Neuronal stem cell (in vitro differentiated cells): Measurements from ENCODE around the gene MGST2.

Experiments used
- DNase-seq: peaks from one replicate; pipeline ENCODE4 v3.0.0-alpha.2; 2013; ENCODE audit warnings: low spot score
- H2AFZ ChIP-seq: one replicate; pipeline ENCODE4 v1.6.1; 2013; ENCODE audit warnings: mild to moderate bottlenecking, low read length, inconsistent platforms
- H2AK5ac ChIP-seq: 2 replicates; pipeline ENCODE4 v1.6.1; 2013; ENCODE audit warnings: low read depth, mild to moderate bottlenecking, inconsistent platforms, low read length, moderate library complexity, mixed read lengths
- H2BK120ac ChIP-seq: 2 replicates; pipeline ENCODE4 v1.6.1; 2013; ENCODE audit warnings: low read depth, mild to moderate bottlenecking, inconsistent platforms, low read length, moderate library complexity, mixed read lengths
- H2BK12ac ChIP-seq: one replicate; pipeline ENCODE4 v1.6.1; 2013; ENCODE audit warnings: low read length, inconsistent platforms
- H2BK15ac ChIP-seq: 2 replicates; pipeline ENCODE4 v1.6.1; 2013; ENCODE audit warnings: mild to moderate bottlenecking, low read length, inconsistent platforms, mixed read lengths
- H2BK5ac ChIP-seq: one replicate; pipeline ENCODE4 v1.6.1; 2013; ENCODE audit warnings: inconsistent platforms, mild to moderate bottlenecking, low read length, moderate library complexity
- H3K14ac ChIP-seq: one replicate; pipeline ENCODE4 v1.6.1; 2013; ENCODE audit warnings: low read length, inconsistent platforms
- H3K18ac ChIP-seq: 2 replicates; pipeline ENCODE4 v1.6.1; 2013; ENCODE audit warnings: low read length, inconsistent platforms
- H3K23ac ChIP-seq: 2 replicates; pipeline ENCODE4 v1.6.1; 2013; ENCODE audit warnings: low read depth, mild to moderate bottlenecking, mixed read lengths, low read length, inconsistent platforms; ENCODE audit not compliant: poor library complexity
- H3K27ac ChIP-seq: replicated peaks from 3 replicates; pipeline ENCODE4 v1.5.1; 2013; ENCODE audit warnings: low read length, inconsistent platforms
- H3K27me3 ChIP-seq, 3 experiments: 2 replicates each; pipeline ENCODE4 v1.6.1; 2013; ENCODE audit warnings: low read length in 3 of 3, mild to moderate bottlenecking in 2 of 3, inconsistent platforms in 1 of 3, low read depth in 1 of 3, mixed read lengths in 1 of 3, moderate library complexity in 1 of 3; ENCODE audit not compliant: control insufficient read depth in 3 of 3, insufficient read depth in 3 of 3
- H3K36me3 ChIP-seq, 2 donors: replicated peaks in 1 of 2; 2 replicates each; pipeline ENCODE4 v1.6.1; 2013; ENCODE audit warnings: low read length in 2 of 2; ENCODE audit not compliant: control insufficient read depth in 2 of 2, insufficient read depth in 2 of 2
- H3K4ac ChIP-seq: 2 replicates; pipeline ENCODE4 v1.6.1; 2013; ENCODE audit warnings: inconsistent platforms, mild to moderate bottlenecking, low read length, moderate library complexity
- H3K4me1 ChIP-seq, 2 donors: 1 replicate in 1 of 2; 2 replicates in 1 of 2; pipeline ENCODE4 v1.6.1; 2013; ENCODE audit warnings: low read length in 2 of 2, low read depth in 1 of 2; ENCODE audit not compliant: control insufficient read depth in 2 of 2, insufficient read depth in 1 of 2
- H3K4me2 ChIP-seq: one replicate; pipeline ENCODE4 v1.6.1; 2013; ENCODE audit warnings: mild to moderate bottlenecking, low read length, inconsistent platforms; ENCODE audit not compliant: insufficient read depth, poor library complexity, severe bottlenecking
- H3K4me3 ChIP-seq, 2 donors: 2 replicates each; pipeline ENCODE4 v1.5.1; 2013; ENCODE audit warnings: low read length in 2 of 2, mild to moderate bottlenecking in 2 of 2, inconsistent platforms in 1 of 2, moderate library complexity in 1 of 2
- H3K79me1 ChIP-seq: one replicate; pipeline ENCODE4 v1.6.1; 2013; ENCODE audit warnings: low read depth, mild to moderate bottlenecking, inconsistent platforms, low read length, moderate library complexity
- H3K9ac ChIP-seq: one replicate; pipeline ENCODE4 v1.6.1; 2013; ENCODE audit warnings: mild to moderate bottlenecking, low read depth, low read length, inconsistent platforms; ENCODE audit not compliant: poor library complexity
- H3K9me3 ChIP-seq, 2 donors: replicated peaks in 1 of 2; 2 replicates each; pipeline versions ENCODE3 to v1.6.1; 2013; ENCODE audit warnings: low read length in 2 of 2, mild to moderate bottlenecking in 2 of 2, inconsistent platforms in 1 of 2, low read depth in 1 of 2, mixed read lengths in 1 of 2, moderate library complexity in 1 of 2; ENCODE audit not compliant: control insufficient read depth in 2 of 2, insufficient read depth in 1 of 2
- H4K8ac ChIP-seq: one replicate; pipeline ENCODE4 v1.6.1; 2013; ENCODE audit warnings: low read depth, mild to moderate bottlenecking, inconsistent platforms, low read length, moderate library complexity
- H4K91ac ChIP-seq: one replicate; pipeline ENCODE4 v1.6.1; 2013; ENCODE audit warnings: low read length, low read depth, mild to moderate bottlenecking, inconsistent platforms; ENCODE audit not compliant: poor library complexity
- WGBS, 2 donors: extraction: QIAGEN DNeasy Blood & Tissue Kit; methylation state at CpG; one replicate each; pipeline ENCODE4 v1.1.7; 2013; ENCODE audit warnings: missing lambda C conversion rate in 2 of 2, mixed read lengths in 1 of 2; ENCODE audit not compliant: insufficient read length in 2 of 2, insufficient replicate concordance in 1 of 2; ENCODE audit errors: extremely low coverage in 2 of 2; 5-methylcytosine and 5-hydroxymethylcytosine counted together

MGST2 gene

DNA sequence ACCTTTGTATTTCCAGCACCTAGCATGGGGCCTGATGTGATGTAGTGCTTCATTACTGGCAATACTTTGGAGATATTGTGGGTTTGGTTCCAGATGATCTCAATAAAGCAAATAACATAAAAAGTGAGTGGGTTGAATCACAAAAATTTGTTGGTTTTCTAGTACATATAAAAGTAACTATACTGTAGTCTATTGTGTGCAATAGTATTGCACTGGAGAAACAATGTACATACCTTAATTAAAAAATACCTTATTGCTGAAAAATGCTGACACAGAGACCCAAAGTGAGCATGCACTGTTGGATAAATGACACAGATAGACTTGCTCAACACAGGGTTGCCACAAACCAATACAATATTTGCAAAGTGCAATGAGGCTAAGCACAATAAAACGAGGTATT is 17.7 kb upstream of the MGST2 start:
- Histone ChIP-seq H2AK5ac (no peak overlapping the region), H2BK120ac (no peak overlapping the region), H2BK15ac (no peak overlapping the region), H4K91ac (no peak overlapping the region), H3K4ac (no peak overlapping the region), H3K4me3 (no peak overlapping the region), H3K79me1 (no peaks in the 10 kb centered on the region), H3K27ac (no peak overlapping the region), H3K23ac (no peak overlapping the region), H2BK12ac (no peak overlapping the region), H3K4me2 (no peak overlapping the region), H3K9ac (no peak overlapping the region), H3K9me3 (no peaks in the 10 kb centered on the region), H3K18ac (no peak overlapping the region), H2BK5ac (no peak overlapping the region), H4K8ac (no peak overlapping the region), H3K14ac (no peak overlapping the region), H2AFZ (no peak overlapping the region), H3K27me3 (no peaks in the 10 kb centered on the region), H3K36me3 (no peaks in the 10 kb centered on the region), H3K4me1 (peaks cover 5 to 6% of the 10 kb centered on the region in 2 donors)
- DNase-seq = no peak
- WGBS, 2 donors = no CpG with 5 or more reads among the region's 1 CpG

DNA sequence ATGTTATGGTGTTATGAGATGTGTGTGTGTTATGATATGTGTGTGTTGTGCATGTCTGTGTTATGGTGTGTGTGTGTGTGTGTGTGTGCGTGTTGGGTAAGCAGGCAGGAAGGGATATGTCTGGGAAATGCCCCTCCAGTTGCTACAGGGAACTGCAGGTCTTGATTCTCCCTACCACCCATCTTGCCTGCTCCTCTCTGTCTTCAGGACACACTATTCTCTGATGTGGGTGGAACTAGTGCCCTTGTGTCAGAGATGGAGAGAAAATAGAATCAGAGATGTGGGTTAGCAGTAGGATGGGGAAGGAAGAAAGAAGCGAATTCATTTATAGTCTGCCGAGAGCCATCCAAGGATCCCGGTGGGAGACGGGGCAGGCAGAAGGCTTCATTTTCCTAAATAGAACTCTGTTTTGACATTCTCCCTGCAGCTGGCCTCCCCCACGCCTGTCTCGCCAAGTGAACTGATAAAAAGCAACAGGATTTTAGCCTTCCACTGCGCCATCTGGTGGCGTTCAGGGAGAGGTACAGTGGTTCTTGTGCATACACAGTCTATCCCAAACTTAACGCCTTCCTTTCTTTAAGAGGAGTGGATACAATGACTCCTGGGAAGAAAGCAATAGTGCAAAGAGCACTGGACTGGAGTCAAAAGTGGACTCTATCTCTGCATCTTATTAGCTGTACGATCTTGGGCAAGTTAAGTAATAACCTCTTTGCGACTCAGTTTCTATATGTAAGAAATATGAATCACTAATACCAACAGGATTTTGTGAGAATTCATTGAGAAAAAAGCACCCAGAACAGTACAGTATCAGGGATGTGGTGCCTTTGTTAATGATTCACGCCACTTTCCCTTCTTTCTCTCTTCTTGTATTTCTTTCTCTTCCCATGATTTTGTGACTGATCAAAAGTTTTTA is 14.1 kb upstream of the MGST2 start:
- no peak overlapping the region for H3K4me3 ChIP-seq

DNA sequence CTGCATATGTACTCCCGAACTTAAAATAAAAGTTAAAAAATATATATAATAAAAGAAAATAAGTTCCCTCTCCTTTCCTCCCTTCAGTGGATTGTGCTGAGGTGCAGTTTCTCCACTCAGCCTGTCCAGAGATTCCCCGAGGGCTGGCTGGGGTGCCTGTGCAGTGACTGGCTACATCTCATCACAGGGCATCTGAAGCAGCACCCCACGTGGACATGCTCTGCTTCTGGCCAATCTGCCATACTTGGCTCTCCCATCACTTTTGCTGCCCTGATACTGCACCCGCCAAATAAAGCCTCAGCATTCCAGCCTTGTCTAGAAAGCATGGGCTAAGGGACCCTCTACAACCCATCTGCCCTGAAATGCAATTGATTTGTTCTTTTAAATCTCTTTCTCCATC is 11.1 kb upstream of the MGST2 start:
- Histone ChIP-seq H3K4ac (no peak overlapping the region), H4K91ac (no peak overlapping the region), H2AFZ (no peak overlapping the region), H2BK120ac (no peak overlapping the region), H3K36me3 (no peaks in the 10 kb centered on the region), H3K4me1 (peaks cover 8 to 15% of the 10 kb centered on the region in 2 donors), H4K8ac (no peak overlapping the region), H3K4me3 (no peak overlapping the region), H3K14ac (no peak overlapping the region), H3K18ac (no peak overlapping the region), H3K23ac (no peak overlapping the region), H3K9ac (no peak overlapping the region), H3K27ac (no peak overlapping the region), H2AK5ac (no peak overlapping the region), H2BK15ac (no peak overlapping the region), H3K4me2 (no peak overlapping the region), H3K79me1 (no peaks in the 10 kb centered on the region), H3K27me3 (no peaks in the 10 kb centered on the region), H2BK5ac (no peak overlapping the region), H3K9me3 (no peaks in the 10 kb centered on the region), H2BK12ac (no peak overlapping the region)
- no peak for DNase-seq
- no CpG with 5 or more reads among the region's 4 CpGs for WGBS, 2 donors

More for the DNA sequence above, 14.1 kb upstream of the MGST2 start:
- H3K4me2 ChIP-seq = no peak overlapping the region
- peaks cover 2 to 5% of the 10 kb centered on the region in 2 donors for H3K4me1 ChIP-seq
- H3K4ac ChIP-seq = no peak overlapping the region
- no peaks in the 10 kb centered on the region for H3K36me3 ChIP-seq
- no peak overlapping the region for H2BK12ac ChIP-seq
- H3K14ac ChIP-seq = no peak overlapping the region
- H3K27me3 ChIP-seq = no peaks in the 10 kb centered on the region
- H3K9ac ChIP-seq = no peak overlapping the region
- no peaks in the 10 kb centered on the region for H3K9me3 ChIP-seq
- no CpG with 5 or more reads among the region's 13 CpGs for WGBS, 2 donors
- no peak overlapping the region for H3K18ac ChIP-seq
- no peaks in the 10 kb centered on the region for H3K79me1 ChIP-seq
- no peak overlapping the region for H2BK15ac ChIP-seq
- H4K91ac ChIP-seq = no peak overlapping the region
- H3K23ac ChIP-seq = no peak overlapping the region
- no peak overlapping the region for H2BK120ac ChIP-seq
- H3K27ac ChIP-seq = no peak overlapping the region
- DNase-seq = peak; percentile 85
- peak overlapping the region; percentile 76 for H2AFZ ChIP-seq
- H2BK5ac ChIP-seq = no peak overlapping the region
- H4K8ac ChIP-seq = no peak overlapping the region
- no peak overlapping the region for H2AK5ac ChIP-seq

DNA sequence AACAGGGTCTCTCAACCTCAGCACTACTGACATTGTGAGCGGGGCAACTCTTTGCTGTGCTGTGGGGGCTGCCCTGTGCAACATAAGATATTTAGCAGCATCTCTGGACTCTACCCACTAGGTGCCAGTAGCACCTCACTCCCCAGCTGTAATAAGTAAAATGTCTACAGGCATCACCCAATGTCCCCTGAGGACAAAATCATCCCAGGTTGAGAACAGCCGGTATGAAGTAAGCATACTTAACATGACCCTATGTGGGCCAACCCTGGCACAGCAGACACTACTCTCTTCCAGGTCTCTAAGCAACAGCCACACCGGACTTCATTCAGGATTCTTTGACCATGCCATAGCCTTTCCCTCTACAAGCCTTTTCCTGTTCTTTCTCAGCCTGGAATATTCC is 10.5 kb upstream of the MGST2 start:
- Histone ChIP-seq H2BK15ac (no peak overlapping the region), H2BK12ac (no peak overlapping the region), H3K4me2 (no peak overlapping the region), H4K8ac (no peak overlapping the region), H3K18ac (no peak overlapping the region), H3K4me3 (no peak overlapping the region), H3K27ac (no peak overlapping the region), H3K36me3 (no peaks in the 10 kb centered on the region), H4K91ac (no peak overlapping the region), H2AFZ (no peak overlapping the region), H3K9me3 (no peaks in the 10 kb centered on the region), H2AK5ac (no peak overlapping the region), H3K9ac (no peak overlapping the region), H2BK120ac (no peak overlapping the region), H3K14ac (no peak overlapping the region), H3K23ac (no peak overlapping the region), H3K4me1 (peaks cover 8 to 15% of the 10 kb centered on the region in 2 donors), H3K79me1 (no peaks in the 10 kb centered on the region), H2BK5ac (no peak overlapping the region), H3K4ac (no peak overlapping the region), H3K27me3 (no peaks in the 10 kb centered on the region)
- DNase-seq = no peak
- no CpG with 5 or more reads among the region's 3 CpGs for WGBS, 2 donors
